ENCODE measurements around the gene RTCA. TPM values are rescaled to one million over a fixed set of nuclear protein-coding genes. Genes with fewer than 3 reads are reported as not detected.

The RTCA gene
- total RNA-seq (ENCODE audit: unreplicated experiment) = 49.7 TPM
- long read RNA-seq, transcript RTCA-203 (11 exons, 2,535 nt) = major isoform, 35 of 39 reads
- long read RNA-seq, partial matches to known transcripts = 1 of 39 reads
- long read RNA-seq, other reads (novel, unspliced or antisense) = 3 of 39 reads

DNA sequence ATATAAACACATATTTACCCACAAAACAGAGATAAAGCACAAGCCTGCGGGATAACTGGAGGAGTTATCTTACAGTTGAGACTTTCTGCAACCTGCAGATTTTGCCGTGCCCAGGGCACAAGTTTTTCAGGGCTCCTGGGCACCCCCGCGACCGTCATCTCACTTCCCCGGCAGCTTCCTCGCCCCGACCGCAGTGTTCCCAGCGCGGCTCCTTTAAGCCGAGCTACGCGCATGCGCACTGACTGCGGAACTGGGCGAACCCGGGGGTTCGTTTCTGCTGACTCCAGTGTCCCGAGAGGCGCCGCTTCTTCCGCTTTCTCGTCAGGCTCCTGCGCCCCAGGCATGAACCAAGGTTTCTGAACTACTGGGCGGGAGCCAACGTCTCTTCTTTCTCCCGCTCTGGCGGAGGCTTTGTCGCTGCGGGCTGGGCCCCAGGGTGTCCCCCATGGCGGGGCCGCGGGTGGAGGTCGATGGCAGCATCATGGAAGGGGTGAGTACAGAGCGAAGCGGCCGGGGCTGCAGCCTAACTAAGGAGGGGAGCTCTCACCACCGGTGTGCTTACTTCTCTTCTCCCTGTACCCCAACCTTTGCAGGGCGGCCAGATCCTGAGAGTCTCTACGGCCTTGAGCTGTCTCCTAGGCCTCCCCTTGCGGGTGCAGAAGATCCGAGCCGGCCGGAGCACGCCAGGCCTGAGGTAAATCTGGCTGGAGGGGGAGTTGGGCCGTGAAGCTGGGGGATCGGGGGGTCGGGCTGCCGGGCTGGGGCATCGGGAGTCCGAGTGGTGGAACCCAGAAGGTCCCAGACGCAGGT is at the start of gene RTCA:
Gene RTCA (plus strand): TSS at position 286 of the 810 bp plus-strand sequence. CDS start 160 bp downstream, at position 446.
- Mint-ChIP-seq H3K4me3 (ENCODE audit: unreplicated experiment) (peak within 1 kb of the TSS; percentile 98), H3K36me3 (ENCODE audit: unreplicated experiment) (peaks cover 13% of the 10 kb centered on the region), H3K27ac (ENCODE audit: unreplicated experiment) (peak within 1 kb of the TSS; percentile 92), H3K9me3 (ENCODE audit: unreplicated experiment) (no peaks in the 10 kb centered on the region), H3K4me1 (ENCODE audit: low read depth, unreplicated experiment) (no peaks in the 10 kb centered on the region), H3K27me3 (ENCODE audit: unreplicated experiment) (peaks cover 3% of the 10 kb centered on the region)
- no peak for TF ChIP-seq CTCF (IDR thresholded peaks at IDR 0.05; ENCODE audit: partially characterized antibody, unreplicated experiment)
- peak; percentile 97 for DNase-seq

DNA sequence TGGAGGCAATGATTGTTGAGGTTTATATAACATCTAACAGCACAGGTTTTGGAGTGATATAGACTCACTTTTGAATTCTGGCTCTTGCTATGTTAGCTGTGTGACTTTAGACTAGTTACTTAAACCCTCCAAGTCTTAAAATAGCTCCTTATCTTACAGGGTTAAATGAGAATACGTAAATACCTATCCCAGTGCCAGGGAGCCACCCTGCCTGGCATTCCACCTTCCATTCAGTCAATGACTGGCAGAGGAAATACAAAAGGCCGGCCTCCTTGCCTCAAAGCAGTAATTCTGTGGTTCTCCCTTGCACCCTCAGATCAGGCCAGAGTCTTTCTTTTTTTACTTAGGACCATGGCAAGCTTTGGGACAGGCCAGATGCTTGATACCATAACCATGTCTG is 48.2 kb upstream of the RTCA start:
- no peaks in the 10 kb centered on the region for H3K36me3 Mint-ChIP-seq (ENCODE audit: unreplicated experiment)
- no peaks in the 10 kb centered on the region for H3K27me3 Mint-ChIP-seq (ENCODE audit: unreplicated experiment)
- TF ChIP-seq CTCF (IDR thresholded peaks at IDR 0.05; ENCODE audit: partially characterized antibody, unreplicated experiment) = no peak
- H3K27ac Mint-ChIP-seq (ENCODE audit: unreplicated experiment) = no peak overlapping the region
- no peaks in the 10 kb centered on the region for H3K9me3 Mint-ChIP-seq (ENCODE audit: unreplicated experiment)
- no peaks in the 10 kb centered on the region for H3K4me1 Mint-ChIP-seq (ENCODE audit: low read depth, unreplicated experiment)
- no peak overlapping the region for H3K4me3 Mint-ChIP-seq (ENCODE audit: unreplicated experiment)
- DNase-seq = no peak

- DNase-seq = no peak
- Mint-ChIP-seq H3K4me1 (ENCODE audit: low read depth, unreplicated experiment) (no peaks in the 10 kb centered on the region), H3K27ac (ENCODE audit: unreplicated experiment) (no peak overlapping the region), H3K4me3 (ENCODE audit: unreplicated experiment) (no peak overlapping the region), H3K9me3 (ENCODE audit: unreplicated experiment) (no peaks in the 10 kb centered on the region), H3K36me3 (ENCODE audit: unreplicated experiment) (no peaks in the 10 kb centered on the region), H3K27me3 (ENCODE audit: unreplicated experiment) (no peaks in the 10 kb centered on the region)
- no peak for TF ChIP-seq CTCF (IDR thresholded peaks at IDR 0.05; ENCODE audit: partially characterized antibody, unreplicated experiment)
These were observed 46.6 kb upstream of the RTCA start for GRCh38 chr1:100219457-100219856.

- no peak overlapping the region for H3K27ac Mint-ChIP-seq (ENCODE audit: unreplicated experiment)
- no peak overlapping the region for H3K4me3 Mint-ChIP-seq (ENCODE audit: unreplicated experiment)
- no peaks in the 10 kb centered on the region for H3K36me3 Mint-ChIP-seq (ENCODE audit: unreplicated experiment)
- TF ChIP-seq CTCF (IDR thresholded peaks at IDR 0.05; ENCODE audit: partially characterized antibody, unreplicated experiment) = no peak
- H3K9me3 Mint-ChIP-seq (ENCODE audit: unreplicated experiment) = no peaks in the 10 kb centered on the region
- no peak for DNase-seq
- H3K4me1 Mint-ChIP-seq (ENCODE audit: low read depth, unreplicated experiment) = no peaks in the 10 kb centered on the region
- H3K27me3 Mint-ChIP-seq (ENCODE audit: unreplicated experiment) = no peaks in the 10 kb centered on the region
These were observed 46.1 kb upstream of the RTCA start for GRCh38 chr1:100219883-100220282.

- Mint-ChIP-seq H3K36me3 (ENCODE audit: unreplicated experiment) (no peaks in the 10 kb centered on the region), H3K9me3 (ENCODE audit: unreplicated experiment) (no peaks in the 10 kb centered on the region), H3K4me3 (ENCODE audit: unreplicated experiment) (no peak overlapping the region), H3K27ac (ENCODE audit: unreplicated experiment) (no peak overlapping the region), H3K4me1 (ENCODE audit: low read depth, unreplicated experiment) (no peaks in the 10 kb centered on the region), H3K27me3 (ENCODE audit: unreplicated experiment) (no peaks in the 10 kb centered on the region)
- DNase-seq = no peak
- TF ChIP-seq CTCF (IDR thresholded peaks at IDR 0.05; ENCODE audit: partially characterized antibody, unreplicated experiment) = no peak
These were observed 43.6 kb upstream of the RTCA start for GRCh38 chr1:100222428-100222827.
